ENCODE results near the gene KCNG1. TPM values are rescaled to one million over a fixed set of nuclear protein-coding genes. Genes with fewer than 3 reads are reported as not detected.

Gene KCNG1
- total and polyA plus RNA-seq, 2 experiments from 2014 or later: 8.1 to 26.3 TPM

- H2AFZ ChIP-seq: peak overlapping the region; percentile 92
- Mint-ChIP-seq H3K4me3 (no peak overlapping the region), H3K36me3 (ENCODE audit: low read depth) (no peaks in the 10 kb centered on the region), H3K4me1 (peaks cover 4% of the 10 kb centered on the region; the same call in 1 of the 3 replicates), H3K9me3 (no peaks in the 10 kb centered on the region; the same call in 2 of the 3 replicates), H3K27me3 (ENCODE audit: insufficient read depth, low read depth, poor library complexity) (no peaks in the 10 kb centered on the region), H3K27ac (no peak overlapping the region)
- ATAC-seq (peak; percentile 82), DNase-seq (ENCODE audit: low spot score) (peak; percentile 89)
- no peaks in the 10 kb centered on the region for H3K27me3 ChIP-seq (ENCODE audit: insufficient read depth)
- no peaks in the 10 kb centered on the region for H4K20me1 ChIP-seq (replicated peaks; ENCODE audit: insufficient read depth)
- no peaks in the 10 kb centered on the region for H3K79me2 ChIP-seq (replicated peaks; ENCODE audit: insufficient read depth)
- H3K9me2 ChIP-seq (ENCODE audit: insufficient read depth): no peaks in the 10 kb centered on the region
- H3K4me3 ChIP-seq: no peak overlapping the region
- TF ChIP-seq CTCF (conservative IDR thresholded peaks at IDR 0.05; ENCODE audit: low read depth in 2 of 2) (peak; percentile 84 to 98), ZNF462 (CRISPR knock-in tag; IDR thresholded peaks at IDR 0.05) (no peak)
- 0 out of 2 replicates have a peak, but pooled peaks cover 2% of the 10 kb centered on the region for H3F3A ChIP-seq (replicated peaks; ENCODE audit: low read depth)
- H3K4me2 ChIP-seq: no peak overlapping the region
- H3K27ac ChIP-seq (ENCODE audit: low read depth): no peak overlapping the region
- H3K4me1 ChIP-seq (ENCODE audit: insufficient read depth): no peaks in the 10 kb centered on the region
- no peaks in the 10 kb centered on the region for H3K36me3 ChIP-seq (ENCODE audit: insufficient read depth)
These were observed 41.8 kb downstream of the KCNG1 start for GRCh38 chr20:50980851-50981713.
